ENCODE results near the gene DSE.

Gene DSE

DNA sequence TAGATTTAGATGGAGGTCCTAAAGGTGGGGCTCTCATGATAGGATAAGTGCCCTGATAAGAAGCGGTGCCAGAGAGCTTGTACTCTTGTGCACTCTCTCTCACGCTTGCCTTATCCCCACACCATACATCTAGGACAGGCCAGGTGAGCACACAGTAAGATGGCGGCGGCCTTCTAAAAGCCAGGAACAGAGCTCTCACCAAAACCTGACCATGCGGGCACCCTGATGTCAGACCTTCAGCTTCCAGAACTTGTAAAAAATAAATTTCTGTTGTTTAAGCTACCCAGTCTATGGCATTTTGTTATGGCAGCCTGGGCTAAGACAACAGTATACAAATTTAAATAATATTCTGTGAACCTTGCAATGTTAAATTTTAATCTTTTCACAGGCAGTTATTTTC lies 49.6 kb downstream of the DSE start:
- H3K4me3 ChIP-seq (ENCODE audit: low read length): no peak overlapping the region
- TF ChIP-seq, protein P1, sequence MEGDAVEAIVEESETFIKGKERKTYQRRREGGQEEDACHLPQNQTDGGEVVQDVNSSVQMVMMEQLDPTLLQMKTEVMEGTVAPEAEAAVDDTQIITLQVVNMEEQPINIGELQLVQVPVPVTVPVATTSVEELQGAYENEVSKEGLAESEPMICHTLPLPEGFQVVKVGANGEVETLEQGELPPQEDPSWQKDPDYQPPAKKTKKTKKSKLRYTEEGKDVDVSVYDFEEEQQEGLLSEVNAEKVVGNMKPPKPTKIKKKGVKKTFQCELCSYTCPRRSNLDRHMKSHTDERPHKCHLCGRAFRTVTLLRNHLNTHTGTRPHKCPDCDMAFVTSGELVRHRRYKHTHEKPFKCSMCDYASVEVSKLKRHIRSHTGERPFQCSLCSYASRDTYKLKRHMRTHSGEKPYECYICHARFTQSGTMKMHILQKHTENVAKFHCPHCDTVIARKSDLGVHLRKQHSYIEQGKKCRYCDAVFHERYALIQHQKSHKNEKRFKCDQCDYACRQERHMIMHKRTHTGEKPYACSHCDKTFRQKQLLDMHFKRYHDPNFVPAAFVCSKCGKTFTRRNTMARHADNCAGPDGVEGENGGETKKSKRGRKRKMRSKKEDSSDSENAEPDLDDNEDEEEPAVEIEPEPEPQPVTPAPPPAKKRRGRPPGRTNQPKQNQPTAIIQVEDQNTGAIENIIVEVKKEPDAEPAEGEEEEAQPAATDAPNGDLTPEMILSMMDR (IDR thresholded peaks at IDR 0.05; ENCODE audit: insufficient read depth, low read depth, low read length, missing control alignments): no peak
- no peak for DNase-seq (ENCODE audit: low read depth)

DNA sequence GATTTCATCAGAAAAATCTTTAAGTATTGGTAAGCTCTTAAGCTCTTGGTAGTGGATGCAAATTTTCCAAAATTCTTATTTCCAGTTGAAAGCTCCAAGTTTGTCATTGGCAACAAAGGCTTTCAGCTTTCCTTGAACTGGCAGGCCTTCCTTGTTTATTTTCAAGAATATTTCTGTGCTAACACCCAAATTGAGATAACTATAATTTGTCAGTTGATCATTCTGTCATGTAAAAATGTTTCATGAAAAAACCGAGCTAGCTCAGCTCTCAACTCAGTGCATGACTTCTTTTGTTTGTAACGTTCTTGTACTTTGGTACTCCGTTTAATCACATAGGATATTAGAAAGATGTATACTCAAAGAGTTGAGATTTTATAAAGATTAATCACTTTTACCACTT lies 51.5 kb downstream of the DSE start:
- no peak for DNase-seq (ENCODE audit: low read depth)
- H3K4me3 ChIP-seq (ENCODE audit: low read length): no peak overlapping the region
- TF ChIP-seq, protein P1 (IDR thresholded peaks at IDR 0.05; ENCODE audit: insufficient read depth, low read depth, low read length, missing control alignments): no peak

DNA sequence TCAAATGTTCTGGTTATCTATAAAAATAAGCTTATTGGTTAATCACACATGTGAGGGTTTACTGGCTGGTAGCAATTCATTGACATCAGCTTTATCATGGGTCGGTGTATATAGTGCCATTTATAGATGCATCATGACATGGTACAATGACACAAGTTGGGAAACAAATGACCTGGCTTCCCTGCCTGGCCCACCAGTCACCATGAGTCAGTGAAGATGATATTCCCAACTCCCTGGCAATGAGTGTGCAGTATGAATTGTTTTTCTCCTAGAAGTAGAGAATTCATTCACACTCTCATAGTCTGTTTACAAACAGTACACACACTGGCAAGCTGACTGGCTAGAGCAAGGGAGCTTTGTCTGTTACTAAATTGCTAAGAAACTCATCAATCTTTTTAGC lies 53.3 kb downstream of the DSE start:
- peak; percentile 84 for DNase-seq (ENCODE audit: low read depth)
- TF ChIP-seq, protein P1 (IDR thresholded peaks at IDR 0.05; ENCODE audit: insufficient read depth, low read depth, low read length, missing control alignments): no peak

DNA sequence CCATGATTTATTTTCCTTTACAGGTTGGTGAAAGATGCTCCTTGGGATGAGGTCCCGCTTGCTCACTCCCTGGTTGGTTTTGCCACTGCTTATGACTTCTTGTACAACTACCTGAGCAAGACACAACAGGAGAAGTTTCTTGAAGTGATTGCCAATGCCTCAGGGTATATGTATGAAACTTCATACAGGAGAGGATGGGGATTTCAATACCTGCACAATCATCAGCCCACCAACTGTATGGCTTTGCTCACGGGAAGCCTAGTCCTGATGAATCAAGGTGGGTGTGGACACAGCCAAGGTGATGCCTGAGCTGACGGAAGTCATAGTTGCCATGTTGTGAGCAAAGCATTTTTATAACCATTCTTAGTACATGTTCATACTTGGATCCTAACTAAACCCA lies 55.8 kb downstream of the DSE start:
- peak; percentile 98 for DNase-seq (ENCODE audit: low read depth)
- TF ChIP-seq, protein P1 (IDR thresholded peaks at IDR 0.05; ENCODE audit: insufficient read depth, low read depth, low read length, missing control alignments): no peak
- no peak overlapping the region for H3K4me3 ChIP-seq (ENCODE audit: low read length)

More for the DNA sequence above, 53.3 kb downstream of the DSE start:
- no peak overlapping the region for H3K4me3 ChIP-seq (ENCODE audit: low read length)

DNA sequence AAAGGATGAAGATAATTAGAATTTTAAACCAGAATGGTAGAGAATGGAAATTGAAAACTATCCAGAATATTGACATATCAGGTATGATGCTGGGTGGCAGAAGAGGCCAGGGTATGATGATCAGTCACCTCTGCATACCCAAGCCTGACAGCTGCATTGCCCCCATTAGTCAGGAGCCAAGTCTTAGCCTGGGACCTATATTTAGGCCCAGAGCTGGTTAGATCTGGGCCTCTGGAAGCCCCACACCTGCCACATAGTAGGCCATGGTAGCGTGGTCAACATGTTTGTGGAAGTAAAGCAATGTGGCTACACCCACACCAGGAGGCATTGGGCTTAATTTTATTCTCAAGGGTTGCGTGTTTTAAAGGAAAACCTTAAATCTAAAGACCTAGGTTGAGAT lies 58.4 kb downstream of the DSE start:
- no peak for DNase-seq (ENCODE audit: low read depth)
- no peak overlapping the region for H3K4me3 ChIP-seq (ENCODE audit: low read length)
- TF ChIP-seq, protein P1 (IDR thresholded peaks at IDR 0.05; ENCODE audit: insufficient read depth, low read depth, low read length, missing control alignments): no peak

DNA sequence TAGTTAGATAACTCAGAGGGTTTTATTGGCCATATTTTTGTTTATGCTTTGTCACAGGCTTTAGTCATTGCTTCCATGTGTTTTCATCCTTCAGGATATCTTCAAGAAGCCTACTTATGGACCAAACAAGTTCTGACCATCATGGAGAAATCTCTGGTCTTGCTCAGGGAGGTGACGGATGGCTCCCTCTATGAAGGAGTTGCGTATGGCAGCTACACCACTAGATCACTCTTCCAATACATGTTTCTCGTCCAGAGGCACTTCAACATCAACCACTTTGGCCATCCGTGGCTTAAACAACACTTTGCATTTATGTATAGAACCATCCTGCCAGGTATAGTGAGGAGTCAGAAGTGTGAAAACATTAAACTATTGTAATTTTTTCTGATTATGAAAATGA lies 60.1 kb downstream of the DSE start:
- no peak for DNase-seq (ENCODE audit: low read depth)
- no peak overlapping the region for H3K4me3 ChIP-seq (ENCODE audit: low read length)
- TF ChIP-seq, protein P1 (IDR thresholded peaks at IDR 0.05; ENCODE audit: insufficient read depth, low read depth, low read length, missing control alignments): no peak

DNA sequence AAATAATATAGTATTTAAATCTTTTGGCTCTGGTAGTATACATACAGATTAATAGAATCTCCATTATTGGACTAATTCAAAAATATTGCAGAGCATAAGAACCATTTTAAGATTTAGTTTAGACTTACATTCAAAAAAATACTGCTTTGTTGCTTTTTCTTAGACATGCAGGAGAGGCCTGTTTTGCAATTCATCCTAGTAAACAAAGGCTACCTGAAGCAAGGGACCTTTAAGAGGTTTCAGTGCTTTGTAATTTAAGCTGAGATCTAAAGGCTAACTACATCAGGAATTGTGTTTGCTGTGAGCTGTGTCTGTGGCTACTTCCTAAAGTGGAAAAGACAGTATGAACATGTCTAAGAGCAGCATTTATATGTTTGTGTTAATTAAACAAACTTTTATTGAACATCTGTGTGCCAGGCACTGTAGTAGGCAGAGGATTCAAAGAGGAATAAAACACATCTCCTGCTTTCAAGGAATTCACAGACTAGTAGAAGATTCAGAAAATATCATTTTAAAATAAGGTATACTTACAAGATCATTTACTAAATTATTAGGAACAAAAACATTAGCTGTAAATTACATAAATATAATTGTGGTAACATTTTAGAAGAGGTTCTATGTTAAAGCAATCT lies 61.3 kb downstream of the DSE start:
- DNase-seq (ENCODE audit: low read depth): no peak
- TF ChIP-seq, protein P1 (IDR thresholded peaks at IDR 0.05; ENCODE audit: insufficient read depth, low read depth, low read length, missing control alignments): no peak

More for the DNA sequence above, 61.3 kb downstream of the DSE start:
- H3K4me3 ChIP-seq (ENCODE audit: low read length): no peak overlapping the region
